ENCODE data around the gene TNFRSF25.

DNA sequence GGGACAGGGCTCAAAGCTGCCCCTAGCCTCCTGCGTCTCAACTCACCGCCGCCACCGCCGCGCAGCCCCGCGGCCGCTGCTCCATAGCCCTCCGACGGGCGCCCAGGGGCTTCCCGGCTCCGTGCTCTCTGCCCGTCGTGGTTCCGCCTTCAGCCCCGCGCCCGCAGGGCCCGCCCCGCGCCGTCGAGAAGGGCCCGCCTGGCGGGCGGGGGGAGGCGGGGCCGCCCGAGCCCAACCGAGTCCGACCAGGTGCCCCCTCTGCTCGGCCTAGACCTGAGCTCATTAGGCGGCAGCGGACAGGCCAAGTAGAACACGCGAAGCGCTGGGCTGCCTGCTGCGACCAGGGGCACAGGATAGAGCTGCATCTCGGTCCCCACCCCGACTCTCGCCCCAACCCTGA, at the start of gene TNFRSF25:
- no peak for TF ChIP-seq POLR2A (IDR thresholded peaks at IDR 0.05)
- TF ChIP-seq, protein P1, sequence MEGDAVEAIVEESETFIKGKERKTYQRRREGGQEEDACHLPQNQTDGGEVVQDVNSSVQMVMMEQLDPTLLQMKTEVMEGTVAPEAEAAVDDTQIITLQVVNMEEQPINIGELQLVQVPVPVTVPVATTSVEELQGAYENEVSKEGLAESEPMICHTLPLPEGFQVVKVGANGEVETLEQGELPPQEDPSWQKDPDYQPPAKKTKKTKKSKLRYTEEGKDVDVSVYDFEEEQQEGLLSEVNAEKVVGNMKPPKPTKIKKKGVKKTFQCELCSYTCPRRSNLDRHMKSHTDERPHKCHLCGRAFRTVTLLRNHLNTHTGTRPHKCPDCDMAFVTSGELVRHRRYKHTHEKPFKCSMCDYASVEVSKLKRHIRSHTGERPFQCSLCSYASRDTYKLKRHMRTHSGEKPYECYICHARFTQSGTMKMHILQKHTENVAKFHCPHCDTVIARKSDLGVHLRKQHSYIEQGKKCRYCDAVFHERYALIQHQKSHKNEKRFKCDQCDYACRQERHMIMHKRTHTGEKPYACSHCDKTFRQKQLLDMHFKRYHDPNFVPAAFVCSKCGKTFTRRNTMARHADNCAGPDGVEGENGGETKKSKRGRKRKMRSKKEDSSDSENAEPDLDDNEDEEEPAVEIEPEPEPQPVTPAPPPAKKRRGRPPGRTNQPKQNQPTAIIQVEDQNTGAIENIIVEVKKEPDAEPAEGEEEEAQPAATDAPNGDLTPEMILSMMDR (IDR thresholded peaks at IDR 0.05): no peak
